Measurements from ENCODE around the gene ARL15. TPM values are rescaled to one million over a fixed set of nuclear protein-coding genes. Genes with fewer than 3 reads are reported as not detected.

Gene ARL15
- polyA plus RNA-seq, 1 of the 3 experiments (the other 2 are of a cell fraction), result 6.4 TPM

- POLR2A ChIA-PET, result no interaction called here
- no peaks in the 10 kb centered on the region for H4K20me1 ChIP-seq (ENCODE audit: insufficient read depth)
- no peaks in the 10 kb centered on the region for H3K9me2 ChIP-seq
- H3K9ac ChIP-seq, result peak overlapping the region; percentile 13; the same call in 1 of the 2 replicates
- DNase-seq, result no peak
- H3F3A ChIP-seq (replicated peaks; ENCODE audit: insufficient read depth), result peaks cover 15% of the 10 kb centered on the region
- peak overlapping the region; percentile 48 for H3K4me2 ChIP-seq
- peaks cover 7 to 8% of the 10 kb centered on the region in 2 experiments; a peak in 3 of 4 replicates for H3K4me1 ChIP-seq (ENCODE audit: control insufficient read depth in 1 of 2, insufficient read depth in 2 of 2, low read depth in 1 of 2, low read length in 1 of 2)
- H3K4me3 ChIP-seq (ENCODE audit: low read depth in 2 of 2, low read length in 1 of 2), result no peak overlapping the region
- TF ChIP-seq USF1 (IDR thresholded peaks at IDR 0.05; ENCODE audit: borderline replicate concordance, low read depth) (no peak), FOSL2 (IDR thresholded peaks at IDR 0.05; ENCODE audit: borderline replicate concordance, low read depth) (0 out of 2 replicates have a peak, but pooled peaks have one; percentile 3)
- no peaks in the 10 kb centered on the region for H3K9me3 ChIP-seq
- CTCF ChIA-PET, result no interaction called here
- no peaks in the 10 kb centered on the region for H3K27me3 ChIP-seq (ENCODE audit: insufficient read depth)
- peak overlapping the region in 1 of 2 experiments; percentile 68; a peak in 2 of 4 replicates for H3K27ac ChIP-seq (ENCODE audit: low read depth in 2 of 2, low read length in 1 of 2)
- H3K79me2 ChIP-seq (ENCODE audit: insufficient read depth), result no peaks in the 10 kb centered on the region
- no peaks in the 10 kb centered on the region for H3K36me3 ChIP-seq (replicated peaks in 1 of 2; ENCODE audit: control insufficient read depth in 1 of 2, insufficient read depth in 2 of 2, low read length in 1 of 2)
- H2AFZ ChIP-seq (ENCODE audit: low read depth), result 0 out of 2 replicates have a peak overlapping the region, but pooled peaks have one; percentile 9
- 68% methylated on average over 2 of the region's 2 CpGs for WGBS (ENCODE audit: low lambda C conversion rate)
Observed at GRCh38 chr5:54087436-54087835, 222.9 kb downstream of the ARL15 start.

GRCh38 chr5:54086191-54086590 is 224.2 kb downstream of the ARL15 start:
- WGBS (ENCODE audit: low lambda C conversion rate), result 100% methylated on average over 2 of the region's 2 CpGs
- no peak for DNase-seq

More at GRCh38 chr5:54086191-54086590, 224.2 kb downstream of the ARL15 start:
- TF ChIP-seq REST (IDR thresholded peaks at IDR 0.05; ENCODE audit: low read depth, low read length) (no peak), FOXM1 (IDR thresholded peaks at IDR 0.05; ENCODE audit: low read depth) (no peak), POLR2AphosphoS5 (IDR thresholded peaks at IDR 0.05; ENCODE audit: low read depth, low read length) (no peak), EZH2phosphoT487 (IDR thresholded peaks at IDR 0.05; ENCODE audit: borderline replicate concordance, low read depth) (no peak), RXRA (IDR thresholded peaks at IDR 0.05; ENCODE audit: borderline replicate concordance, low read depth) (no peak), FOSL2 (IDR thresholded peaks at IDR 0.05; ENCODE audit: borderline replicate concordance, low read depth) (no peak), NRF1 (IDR thresholded peaks at IDR 0.05; ENCODE audit: low read depth, low read length) (no peak), IRF3 (IDR thresholded peaks at IDR 0.05; ENCODE audit: low read depth, low read length) (no peak), TEAD4 (IDR thresholded peaks at IDR 0.05; ENCODE audit: borderline replicate concordance, insufficient read depth) (no peak), GATA2 (CRISPR knock-in tag; IDR thresholded peaks at IDR 0.05) (no peak), MAX (IDR thresholded peaks at IDR 0.05; ENCODE audit: low read depth) (no peak), USF2 (IDR thresholded peaks at IDR 0.05; ENCODE audit: borderline replicate concordance, low read depth, low read length) (no peak), SIN3A (IDR thresholded peaks at IDR 0.05; ENCODE audit: borderline replicate concordance, low read depth, low read length) (no peak), FOXJ3 (CRISPR knock-in tag; IDR thresholded peaks at IDR 0.05) (no peak), ZBTB33 (IDR thresholded peaks at IDR 0.05; ENCODE audit: borderline replicate concordance, low read depth) (no peak), RAD21 (IDR thresholded peaks at IDR 0.05; ENCODE audit: low read length) (no peak), RCOR1 (IDR thresholded peaks at IDR 0.05; ENCODE audit: low read length) (no peak)
- H3K4me1 ChIP-seq (ENCODE audit: control insufficient read depth in 1 of 2, insufficient read depth in 2 of 2, low read depth in 1 of 2, low read length in 1 of 2), result peaks cover 0 to 8% of the 10 kb centered on the region in 2 experiments; a peak in 2 of 4 replicates
- H3F3A ChIP-seq (replicated peaks; ENCODE audit: insufficient read depth), result peaks cover 18% of the 10 kb centered on the region
- no peaks in the 10 kb centered on the region for H3K27me3 ChIP-seq (ENCODE audit: insufficient read depth)
- no peaks in the 10 kb centered on the region for H3K79me2 ChIP-seq (ENCODE audit: insufficient read depth)
- no peaks in the 10 kb centered on the region for H3K36me3 ChIP-seq (replicated peaks in 1 of 2; ENCODE audit: control insufficient read depth in 1 of 2, insufficient read depth in 2 of 2, low read length in 1 of 2)
- H3K9me2 ChIP-seq, result no peaks in the 10 kb centered on the region
- no peaks in the 10 kb centered on the region for H3K9me3 ChIP-seq
- CTCF ChIA-PET, result no interaction called here
- H3K27ac ChIP-seq (ENCODE audit: low read depth in 2 of 2, low read length in 1 of 2), result no peak overlapping the region
- no peak overlapping the region for H3K9ac ChIP-seq
- POLR2A ChIA-PET, result no interaction called here
- H3K4me2 ChIP-seq, result no peak overlapping the region
- no peaks in the 10 kb centered on the region for H4K20me1 ChIP-seq (ENCODE audit: insufficient read depth)
- H3K4me3 ChIP-seq (ENCODE audit: low read depth in 2 of 2, low read length in 1 of 2), result no peak overlapping the region
- H2AFZ ChIP-seq (ENCODE audit: low read depth), result no peak overlapping the region

Data from SK-N-SH (cell line).